H9 (cell line): ENCODE measurements around the gene TMOD1. TPM values are rescaled to one million over a fixed set of nuclear protein-coding genes. Genes with fewer than 3 reads are reported as not detected.

Source experiments
- DNase-seq: peaks from one replicate; pipeline ENCODE4 v3.0.0-alpha.2; 2017
- H2AFZ ChIP-seq: one replicate; pipeline ENCODE4 v1.6.1; 2013; ENCODE audit warnings: mild to moderate bottlenecking, low read length, control low read depth, moderate library complexity
- H2AK5ac ChIP-seq: 2 replicates; pipeline ENCODE4 v1.6.1; 2013; ENCODE audit warnings: low read length, control low read depth, mixed read lengths; ENCODE audit not compliant: insufficient read length
- H2BK120ac ChIP-seq: one replicate; pipeline ENCODE4 v1.6.1; 2013; ENCODE audit warnings: low read depth, mild to moderate bottlenecking, low read length, control low read depth, inconsistent platforms; ENCODE audit not compliant: poor library complexity, severe bottlenecking
- H2BK12ac ChIP-seq: 2 replicates; pipeline ENCODE4 v1.6.1; 2013; ENCODE audit warnings: low read length, control low read depth, mixed read lengths, low read depth; ENCODE audit not compliant: insufficient read length
- H2BK15ac ChIP-seq: 2 replicates; pipeline ENCODE4 v1.6.1; 2013; ENCODE audit warnings: low read depth, low read length, control low read depth
- H2BK20ac ChIP-seq: one replicate; pipeline ENCODE4 v1.6.1; 2013; ENCODE audit warnings: low read depth, mild to moderate bottlenecking, low read length, control low read depth, inconsistent platforms; ENCODE audit not compliant: poor library complexity, severe bottlenecking
- H2BK5ac ChIP-seq: 2 replicates; pipeline ENCODE4 v1.6.1; 2013; ENCODE audit warnings: low read length, control low read depth, mixed read lengths; ENCODE audit not compliant: insufficient read length
- H3K14ac ChIP-seq: 2 replicates; pipeline ENCODE4 v1.6.1; 2013; ENCODE audit warnings: low read length, control low read depth; ENCODE audit not compliant: insufficient read depth
- H3K18ac ChIP-seq: 2 replicates; pipeline ENCODE4 v1.6.1; 2013; ENCODE audit warnings: low read depth, mild to moderate bottlenecking, mixed read lengths, low read length, control low read depth; ENCODE audit not compliant: insufficient read length
- H3K23ac ChIP-seq: 2 replicates; pipeline ENCODE4 v1.6.1; 2013; ENCODE audit warnings: low read length, control low read depth, mixed read lengths, low read depth; ENCODE audit not compliant: insufficient read length
- H3K23me2 ChIP-seq: 2 replicates; pipeline ENCODE4 v1.6.1; 2013; ENCODE audit warnings: low read depth, mild to moderate bottlenecking, mixed read lengths, low read length, control low read depth; ENCODE audit not compliant: insufficient read length, poor library complexity, severe bottlenecking
- H3K27ac ChIP-seq: 2 replicates; pipeline ENCODE4 v1.5.1; 2013; ENCODE audit warnings: low read length, control low read depth, mixed read lengths, low read depth; ENCODE audit not compliant: insufficient read length
- H3K27me3 ChIP-seq: 2 replicates; pipeline ENCODE4 v1.6.1; 2013; ENCODE audit warnings: low read length, control low read depth, inconsistent platforms; ENCODE audit not compliant: insufficient read depth
- H3K4ac ChIP-seq: 2 replicates; pipeline ENCODE4 v1.6.1; 2013; ENCODE audit warnings: low read depth, mild to moderate bottlenecking, control low read depth, inconsistent platforms, low read length, moderate library complexity
- H3K4me1 ChIP-seq: 2 replicates; pipeline ENCODE4 v1.6.1; 2013; ENCODE audit warnings: low read length, control low read depth, inconsistent platforms; ENCODE audit not compliant: insufficient read depth
- H3K4me2 ChIP-seq: 2 replicates; pipeline ENCODE4 v1.6.1; 2013; ENCODE audit warnings: low read length, control low read depth, mixed read lengths; ENCODE audit not compliant: insufficient read length, insufficient read depth
- H3K56ac ChIP-seq: 2 replicates; pipeline ENCODE4 v1.6.1; 2013; ENCODE audit warnings: low read depth, mild to moderate bottlenecking, mixed read lengths, low read length, control low read depth; ENCODE audit not compliant: insufficient read length
- H3K79me1 ChIP-seq: 2 replicates; pipeline ENCODE4 v1.6.1; 2013; ENCODE audit warnings: low read depth, mild to moderate bottlenecking, moderate library complexity, low read length, control low read depth, inconsistent platforms; ENCODE audit not compliant: insufficient read depth, poor library complexity, severe bottlenecking
- H3K79me2 ChIP-seq: 2 replicates; pipeline ENCODE4 v1.6.1; 2013; ENCODE audit warnings: low read length, control low read depth, inconsistent platforms; ENCODE audit not compliant: insufficient read depth
- H3K9ac ChIP-seq: 2 replicates; pipeline ENCODE4 v1.6.1; 2013; ENCODE audit warnings: low read length, control low read depth, mixed read lengths; ENCODE audit not compliant: insufficient read length; ENCODE audit errors: extremely low read depth
- H3K9me3 ChIP-seq: one replicate; pipeline ENCODE4 v1.6.1; 2013; ENCODE audit warnings: low read depth, low read length, inconsistent platforms; ENCODE audit not compliant: control insufficient read depth
- H3T11ph ChIP-seq: one replicate; pipeline ENCODE4 v1.6.1; 2013; ENCODE audit warnings: mild to moderate bottlenecking, low read length, control low read depth, inconsistent platforms
- H4K20me1 ChIP-seq: one replicate; pipeline ENCODE4 v1.6.1; 2013; ENCODE audit not compliant: control insufficient read depth, insufficient read length, insufficient read depth
- H4K5ac ChIP-seq: 2 replicates; pipeline ENCODE4 v1.6.1; 2013; ENCODE audit warnings: low read depth, mild to moderate bottlenecking, mixed read lengths, low read length, control low read depth; ENCODE audit not compliant: insufficient read length
- H4K8ac ChIP-seq: replicated peaks from 2 replicates; pipeline ENCODE4 v1.6.1; 2013; ENCODE audit warnings: low read length, control low read depth, mixed read lengths, low read depth; ENCODE audit not compliant: insufficient read length
- H4K91ac ChIP-seq: 2 replicates; pipeline ENCODE4 v1.6.1; 2013; ENCODE audit warnings: low read depth, mild to moderate bottlenecking, moderate library complexity, mixed read lengths, low read length, control low read depth; ENCODE audit not compliant: insufficient read length
- H3K27ac Mint-ChIP-seq, 3 experiments: 2 replicates in 2 of 3; 3 replicates in 1 of 3; pipeline ENCODE4 v1.8.0; 2020 to 2021; ENCODE audit warnings: mixed read lengths in 3 of 3, mild to moderate bottlenecking in 1 of 3, moderate library complexity in 1 of 3
- H3K27me3 Mint-ChIP-seq: 2 replicates; pipeline ENCODE4 v1.8.0; 2021; ENCODE audit warnings: low read depth, mild to moderate bottlenecking, moderate library complexity, mixed read lengths
- H3K36me3 Mint-ChIP-seq, 3 experiments: 2 replicates in 2 of 3; 3 replicates in 1 of 3; pipeline ENCODE4 v1.8.0; 2020 to 2021; ENCODE audit warnings: low read depth in 3 of 3, mixed read lengths in 3 of 3; ENCODE audit not compliant: insufficient read depth in 1 of 3
- H3K4me1 Mint-ChIP-seq, 2 experiments: 2 replicates each; pipeline ENCODE4 v1.8.0; 2020; ENCODE audit warnings: mixed read lengths in 2 of 2
- H3K4me3 Mint-ChIP-seq, 2 experiments: 2 replicates in 1 of 2; 3 replicates in 1 of 2; pipeline ENCODE4 v1.8.0; 2020 to 2021; ENCODE audit warnings: mild to moderate bottlenecking in 2 of 2, mixed read lengths in 2 of 2, moderate library complexity in 1 of 2
- H3K9me3 Mint-ChIP-seq, 2 experiments: 2 replicates in 1 of 2; 3 replicates in 1 of 2; pipeline ENCODE4 v1.8.0; 2020; ENCODE audit warnings: mild to moderate bottlenecking in 2 of 2, mixed read lengths in 2 of 2, moderate library complexity in 1 of 2
- CTCF ChIP-seq: fragments of 200-600 bp; sonication (generic); conservative IDR thresholded peaks from 3 replicates; pipeline ENCODE4 v1.8.0; 2021; ENCODE audit warnings: antibody characterized with exemption, mild to moderate bottlenecking
- WGBS: extraction: QIAGEN DNeasy Blood & Tissue Kit; methylation state at CpG from one replicate; pipeline ENCODE4 v1.1.7; 2013; ENCODE audit warnings: missing lambda C conversion rate, low lambda C conversion rate, mixed read lengths; ENCODE audit not compliant: insufficient read length; ENCODE audit errors: extremely low coverage; 5-methylcytosine and 5-hydroxymethylcytosine counted together
- total RNA-seq: library from RNA; stranded (reverse); gene quantifications from 2 replicates; pipeline ENCODE4 v1.2.1, GENCODE V29; 2021

Gene TMOD1
- total RNA-seq, 1 experiment from 2014 or later, result 0.98 TPM

DNA sequence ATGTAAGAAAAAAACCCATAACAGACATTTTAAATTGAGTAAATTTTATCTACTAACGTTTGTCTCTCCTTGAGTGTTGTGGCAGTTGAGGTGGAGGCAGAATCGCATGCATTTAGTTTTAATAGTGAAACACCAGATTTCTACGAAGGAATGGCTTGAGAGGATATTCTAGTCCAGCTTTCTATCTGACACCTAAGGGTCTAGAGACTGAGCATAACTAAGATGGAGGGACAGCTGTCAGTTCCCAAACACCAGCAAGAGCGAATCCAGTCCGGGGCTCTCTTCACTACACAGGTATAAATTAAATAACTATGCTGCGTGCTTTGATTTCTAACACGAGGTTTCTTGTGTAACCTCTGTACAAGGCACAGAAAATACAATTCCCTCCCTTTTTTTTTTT, 133.6 kb downstream of the TMOD1 start:
- no CpG with 5 or more reads among the region's 7 CpGs for WGBS
- no peak overlapping the region for H3K14ac ChIP-seq

More for the DNA sequence above, 133.6 kb downstream of the TMOD1 start:
- H3K79me1 ChIP-seq, result peaks cover 5% of the 10 kb centered on the region
- H2BK120ac ChIP-seq, result no peak overlapping the region
- no peak overlapping the region for H2AK5ac ChIP-seq
- H3K4me1 ChIP-seq, result 0 out of 2 replicates have a peak, but pooled peaks cover 6% of the 10 kb centered on the region
- no peak for TF ChIP-seq CTCF
- no peak overlapping the region for H2BK12ac ChIP-seq
- H3T11ph ChIP-seq, result no peak overlapping the region
- no peak overlapping the region for H2BK5ac ChIP-seq
- H3K18ac ChIP-seq, result no peak overlapping the region
- no peak overlapping the region for H2BK15ac ChIP-seq
- Mint-ChIP-seq H3K36me3 (peaks cover 0 to 2% (median 0%) of the 10 kb centered on the region in 3 experiments; a peak in 2 of 7 replicates), H3K9me3 (no peaks in the 10 kb centered on the region), H3K4me1 (peaks cover 19 to 34% of the 10 kb centered on the region in 2 experiments), H3K4me3 (peak overlapping the region; percentile 93 to 95), H3K27me3 (no peaks in the 10 kb centered on the region), H3K27ac (no peak overlapping the region)
- H3K79me2 ChIP-seq, result peaks cover 40% of the 10 kb centered on the region
- H3K4me2 ChIP-seq, result peak overlapping the region; percentile 86
- H3K23ac ChIP-seq, result no peak overlapping the region
- H4K8ac ChIP-seq, result no peak overlapping the region
- peaks cover 11% of the 10 kb centered on the region for H3K23me2 ChIP-seq
- no peak overlapping the region for H2AFZ ChIP-seq
- DNase-seq, result no peak
- no peaks in the 10 kb centered on the region for H4K20me1 ChIP-seq
- H3K27me3 ChIP-seq, result no peaks in the 10 kb centered on the region
- no peak overlapping the region for H3K56ac ChIP-seq
- no peak overlapping the region for H2BK20ac ChIP-seq
- H3K9ac ChIP-seq, result no peak overlapping the region
- no peak overlapping the region for H4K91ac ChIP-seq
- H3K9me3 ChIP-seq, result no peaks in the 10 kb centered on the region
- no peak overlapping the region for H3K4ac ChIP-seq
- H3K27ac ChIP-seq, result no peak overlapping the region
- H4K5ac ChIP-seq, result no peak overlapping the region
